VCaP (cell line): ENCODE results near the gene GHITM.
"Not testable (repeated sequence)": the region's sequence is repeated elsewhere in the genome, so short reads cannot be mapped to it uniquely, and the experiment has no call there.

Experiments used
- H3K27ac ChIP-seq: fragments of 450-650 bp; 2 replicates; pipeline ENCODE4 v1.5.1; 2017
- CTCF ChIP-seq: fragments of 450-650 bp; conservative IDR thresholded peaks from 2 replicates; pipeline ENCODE4 v1.5.1; 2017; ENCODE audit warnings: mild to moderate bottlenecking, moderate library complexity

Gene GHITM

GRCh38 chr10:84114088-84114667 is 25.1 kb upstream of the GHITM start:
- 0 out of 2 replicates have a peak, but pooled peaks have one; percentile 10 for TF ChIP-seq CTCF
- H3K27ac ChIP-seq = no peak overlapping the region

- not testable (repeated sequence) for H3K27ac ChIP-seq
Observed at GRCh38 chr10:84117204-84117603, 22.1 kb upstream of the GHITM start.

- no peak overlapping the region for H3K27ac ChIP-seq
- no peak for TF ChIP-seq CTCF
Observed at GRCh38 chr10:84117686-84118394, 21.5 kb upstream of the GHITM start.

- TF ChIP-seq CTCF = no peak
Observed at GRCh38 chr10:84118395-84119006, 20.8 kb upstream of the GHITM start.

GRCh38 chr10:84123362-84123761 is 15.9 kb upstream of the GHITM start:
- H3K27ac ChIP-seq = no peak overlapping the region
- TF ChIP-seq CTCF = no peak

More at GRCh38 chr10:84118395-84119006, 20.8 kb upstream of the GHITM start:
- H3K27ac ChIP-seq = no peak overlapping the region

- H3K27ac ChIP-seq = not testable (repeated sequence)
Observed at GRCh38 chr10:84125910-84126784, 13.2 kb upstream of the GHITM start.

- H3K27ac ChIP-seq = no peak overlapping the region
- no peak for TF ChIP-seq CTCF
Observed at GRCh38 chr10:84126785-84127167, 12.5 kb upstream of the GHITM start.

GRCh38 chr10:84135836-84136235 is 3.5 kb upstream of the GHITM start:
- no peak overlapping the region for H3K27ac ChIP-seq
- no peak for TF ChIP-seq CTCF
